HepG2 (cell line): ENCODE data around the gene TEKT3. TPM values are rescaled to one million over a fixed set of nuclear protein-coding genes. Genes with fewer than 3 reads are reported as not detected.

Experiments
- ATAC-seq: fragments of 200-7000 bp; cut with Tn5 transposase; 3 replicates; pipeline ENCODE4 v1.9.1; 2020; ENCODE audit warnings: mild to moderate bottlenecking, moderate library complexity
- BruUV-seq: library from RNA; stranded (reverse); fragments of 400-500 nt; replicated peaks from 2 replicates; lab custom pipeline; 2021; lab: Mats Ljungman, UMichigan
- CTCF ChIA-PET: fragments of 300-600 bp; formaldehyde crosslinking; extraction: SDS; loops from one replicate; lab custom pipeline; 2021; ENCODE audit warnings: low total read pairs, inconsistent platforms, low intra/inter-chr PET ratio; lab: Yijun Ruan, JAX
- POLR2A ChIA-PET: fragments of 350-600 bp; sonication (Branson Sonifier 250); formaldehyde crosslinking; loops from one replicate; lab custom pipeline; 2020; ENCODE audit warnings: antibody characterized with exemption, inconsistent platforms; lab: Yijun Ruan, JAX
- DNase-seq: peaks from one replicate; pipeline ENCODE4 v3.0.0-alpha.2; 2015; ENCODE audit warnings: low spot score
- FAIRE-seq: peaks from 3 replicates; lab custom pipeline; 2011; peaks lifted over from hg19 to GRCh38; lab: Jason Lieb, UNC
- H2AFZ ChIP-seq: one replicate; pipeline ENCODE4 v1.6.1; 2011; ENCODE audit warnings: low read length, inconsistent platforms
- H3K27ac ChIP-seq: fragments of 300-600 bp; 3 replicates; pipeline ENCODE4 v1.8.0; 2011; ENCODE audit warnings: mixed run types, mild to moderate bottlenecking, mixed read lengths, low read length, inconsistent platforms; ENCODE audit not compliant: insufficient read depth; ENCODE audit errors: extremely low read length
- H3K27me3 ChIP-seq, 2 experiments: fragments of 200-600 bp in 1 of 2; 2 replicates in 1 of 2; 3 replicates in 1 of 2; pipeline versions ENCODE4 v1.6.0 to v1.8.0; 2011; ENCODE audit warnings: low read length in 2 of 2, mild to moderate bottlenecking in 2 of 2, moderate library complexity in 2 of 2, inconsistent platforms in 1 of 2; ENCODE audit not compliant: insufficient read depth in 2 of 2, control insufficient read depth in 1 of 2
- H3K36me3 ChIP-seq, 2 experiments: fragments of 200-600 bp in 1 of 2; replicated peaks in 1 of 2; 2 replicates in 1 of 2; 3 replicates in 1 of 2; pipeline versions ENCODE4 v1.5.1 to v1.8.0; 2011; ENCODE audit warnings: low read length in 2 of 2, inconsistent platforms in 1 of 2; ENCODE audit not compliant: insufficient read depth in 2 of 2, control insufficient read depth in 1 of 2
- H3K4me1 ChIP-seq: 2 replicates; pipeline ENCODE4 v1.5.1; 2012; ENCODE audit warnings: low read length, inconsistent platforms; ENCODE audit not compliant: insufficient read depth
- H3K4me2 ChIP-seq: 2 replicates; pipeline ENCODE4 v1.6.0; 2011; ENCODE audit warnings: low read depth, low read length, inconsistent platforms
- H3K4me3 ChIP-seq, 3 experiments: fragments of 200-600 bp in 1 of 3; sonication (generic), shearing (Covaris generic) in 1 of 3; replicated peaks in 1 of 3; 2 replicates each; pipeline ENCODE4 v1.5.1; 2011 to 2016; ENCODE audit warnings: low read length in 3 of 3, inconsistent platforms in 2 of 3, low read depth in 2 of 3, mild to moderate bottlenecking in 2 of 3, control low read depth in 1 of 3, mixed read lengths in 1 of 3; ENCODE audit not compliant: insufficient read depth in 1 of 3
- H3K79me2 ChIP-seq: one replicate; pipeline ENCODE4 v1.6.1; 2011; ENCODE audit warnings: low read length, inconsistent platforms; ENCODE audit not compliant: insufficient read depth
- H3K9ac ChIP-seq: 2 replicates; pipeline ENCODE4 v1.6.0; 2011; ENCODE audit warnings: mild to moderate bottlenecking, low read depth, low read length, inconsistent platforms; ENCODE audit not compliant: insufficient read depth
- H3K9me3 ChIP-seq: 2 replicates; pipeline ENCODE4 v1.5.1; 2012; ENCODE audit warnings: mild to moderate bottlenecking, low read length
- H4K20me1 ChIP-seq: 2 replicates; pipeline ENCODE4 v1.6.0; 2011; ENCODE audit warnings: inconsistent platforms, mild to moderate bottlenecking, low read length, moderate library complexity; ENCODE audit not compliant: insufficient read depth
- ATF7-NPFF ChIP-seq: sonication (generic); formaldehyde crosslinking; IDR thresholded peaks from 2 replicates; pipeline ENCODE4 v1.8.1; 2023; ENCODE audit warnings: mild to moderate bottlenecking, low read depth, missing genetic modification reagents, moderate library complexity
- KMT2B ChIP-seq: IDR thresholded peaks from 2 replicates; pipeline ENCODE4 v1.6.1; 2016; ENCODE audit warnings: missing genetic modification reagents, missing compliant biosample characterization
- NFE2L1 ChIP-seq: sonication (generic); formaldehyde crosslinking; IDR thresholded peaks from 2 replicates; pipeline ENCODE4 v1.4.0; 2020; ENCODE audit warnings: missing genetic modification reagents, mild to moderate bottlenecking, borderline replicate concordance
- NR2F2 ChIP-seq: IDR thresholded peaks from 2 replicates; pipeline ENCODE4 v1.6.1; 2012; ENCODE audit warnings: low read depth, inconsistent platforms, borderline replicate concordance
- SKI ChIP-seq: fragments of 450-650 bp; IDR thresholded peaks from one replicate; pipeline ENCODE4 v1.6.1; 2018; ENCODE audit warnings: mild to moderate bottlenecking; ENCODE audit not compliant: partially characterized antibody
- SMAD1 ChIP-seq: sonication (generic); formaldehyde crosslinking; IDR thresholded peaks from 2 replicates; pipeline ENCODE4 v1.4.0; 2020; ENCODE audit warnings: missing genetic modification reagents, low read depth, mild to moderate bottlenecking, borderline replicate concordance
- SRY ChIP-seq: sonication (generic); formaldehyde crosslinking; IDR thresholded peaks from 2 replicates; pipeline ENCODE4 v1.8.0; 2022; ENCODE audit warnings: mild to moderate bottlenecking, missing genetic modification reagents
- ZNF431 ChIP-seq: sonication (generic); formaldehyde crosslinking; IDR thresholded peaks from 2 replicates; pipeline ENCODE4 v1.9.0; 2022; ENCODE audit warnings: missing genetic modification reagents, low read depth, mild to moderate bottlenecking, borderline replicate concordance
- ZNF510 ChIP-seq: sonication (generic); formaldehyde crosslinking; IDR thresholded peaks from 2 replicates; pipeline ENCODE4 v1.4.0; 2020; ENCODE audit warnings: low read depth, mild to moderate bottlenecking, missing genetic modification reagents
- ZNF616 ChIP-seq: sonication (generic); formaldehyde crosslinking; IDR thresholded peaks from 2 replicates; pipeline ENCODE4 v1.5.0; 2020; ENCODE audit warnings: low read depth, mild to moderate bottlenecking, missing genetic modification reagents
- WGBS: methylation state at CpG from one replicate; pipeline ENCODE4 v1.1.6; 2017; ENCODE audit warnings: low lambda C conversion rate; 5-methylcytosine and 5-hydroxymethylcytosine counted together
- in situ Hi-C: cut with HindIII; loops from 2 replicates; pipeline ENCODE4 v1.10.0; 2017; ENCODE audit warnings: low pct_unique_long_range_greater_than_20kb; ENCODE audit not compliant: extremely low pct_ligation_motif_present
- intact Hi-C: fragments of 100-400 bp; cut with micrococcal nuclease; formaldehyde crosslinking; loops from one replicate; pipeline ENCODE4 v1.10.0; 2022; ENCODE audit not compliant: unreplicated experiment
- polyA plus RNA-seq, 8 experiments: library from polyadenylated mRNA; depleted of rRNA in 3 of 8; stranded (reverse) in 7 of 8; unstranded in 1 of 8; fragments of >200 nt; fragmentation: Illumina TruSeq in 4 of 8; extraction: Trizol in 4 of 8; gene quantifications; 2 replicates each; pipeline versions ENCODE4 v1.2.1 to v1.2.3, GENCODE V29; 2011 to 2016; ENCODE audit warnings: low read depth in 4 of 8, missing spikeins in 1 of 8, mixed read lengths in 1 of 8; ENCODE audit not compliant: insufficient read depth in 1 of 8
- total RNA-seq, 5 experiments: library from RNA; depleted of rRNA; stranded (reverse); fragments of >200 nt; fragmentation: Illumina TruSeq; extraction: Trizol; gene quantifications; 2 replicates each; pipeline ENCODE4 v1.2.3, GENCODE V29; 2016; ENCODE audit warnings: low read depth in 1 of 5
- TF ChIP-seq, protein P1 (sequence below): sonication (generic); formaldehyde crosslinking; IDR thresholded peaks from 2 replicates; pipeline ENCODE4 v1.4.0; 2020; ENCODE audit warnings: mild to moderate bottlenecking, missing genetic modification reagents, borderline replicate concordance
- TF ChIP-seq, protein P2 (sequence below): sonication (generic); formaldehyde crosslinking; IDR thresholded peaks from 2 replicates; pipeline ENCODE4 v1.4.0; 2020; ENCODE audit warnings: missing genetic modification reagents, borderline replicate concordance
- TF ChIP-seq, protein P3 (sequence below): sonication (generic); formaldehyde crosslinking; IDR thresholded peaks from 2 replicates; pipeline ENCODE4 v1.4.0; 2020; ENCODE audit warnings: missing genetic modification reagents, borderline replicate concordance

TEKT3 gene
- total and polyA plus RNA-seq, 2 of the 13 experiments (the other 11 are each of a cell fraction or from before 2014, with no cell fraction given), result 0.58 to 0.82 TPM

DNA sequence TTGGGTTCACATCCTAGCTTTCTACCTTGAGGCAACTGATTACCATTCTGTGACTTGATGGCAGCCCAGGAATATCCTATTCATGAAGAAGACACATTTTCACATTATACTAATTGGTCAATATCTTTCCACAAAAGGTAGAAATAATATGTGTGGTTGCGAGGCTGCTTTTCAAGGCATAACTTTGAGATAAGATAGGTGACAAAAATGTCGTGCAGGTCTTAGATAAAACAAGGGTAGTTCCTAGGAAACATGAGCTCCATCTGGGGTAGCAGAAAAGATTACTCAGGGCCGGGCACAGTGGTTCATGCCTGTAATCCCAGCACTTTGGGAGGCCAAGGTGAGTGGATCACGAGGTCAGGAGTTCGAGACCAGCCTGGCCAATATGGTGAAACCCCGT is 22.3 kb upstream of the TEKT3 start (continued):
- TF ChIP-seq, protein P1, sequence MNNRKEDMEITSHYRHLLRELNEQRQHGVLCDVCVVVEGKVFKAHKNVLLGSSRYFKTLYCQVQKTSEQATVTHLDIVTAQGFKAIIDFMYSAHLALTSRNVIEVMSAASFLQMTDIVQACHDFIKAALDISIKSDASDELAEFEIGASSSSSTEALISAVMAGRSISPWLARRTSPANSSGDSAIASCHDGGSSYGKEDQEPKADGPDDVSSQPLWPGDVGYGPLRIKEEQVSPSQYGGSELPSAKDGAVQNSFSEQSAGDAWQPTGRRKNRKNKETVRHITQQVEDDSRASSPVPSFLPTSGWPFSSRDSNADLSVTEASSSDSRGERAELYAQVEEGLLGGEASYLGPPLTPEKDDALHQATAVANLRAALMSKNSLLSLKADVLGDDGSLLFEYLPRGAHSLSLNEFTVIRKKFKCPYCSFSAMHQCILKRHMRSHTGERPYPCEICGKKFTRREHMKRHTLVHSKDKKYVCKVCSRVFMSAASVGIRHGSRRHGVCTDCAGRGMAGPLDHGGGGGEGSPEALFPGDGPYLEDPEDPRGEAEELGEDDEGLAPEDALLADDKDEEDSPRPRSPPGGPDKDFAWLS, result no peak
- no peak for TF ChIP-seq NFE2L1 (CRISPR knock-in tag)
- TF ChIP-seq, protein P2, sequence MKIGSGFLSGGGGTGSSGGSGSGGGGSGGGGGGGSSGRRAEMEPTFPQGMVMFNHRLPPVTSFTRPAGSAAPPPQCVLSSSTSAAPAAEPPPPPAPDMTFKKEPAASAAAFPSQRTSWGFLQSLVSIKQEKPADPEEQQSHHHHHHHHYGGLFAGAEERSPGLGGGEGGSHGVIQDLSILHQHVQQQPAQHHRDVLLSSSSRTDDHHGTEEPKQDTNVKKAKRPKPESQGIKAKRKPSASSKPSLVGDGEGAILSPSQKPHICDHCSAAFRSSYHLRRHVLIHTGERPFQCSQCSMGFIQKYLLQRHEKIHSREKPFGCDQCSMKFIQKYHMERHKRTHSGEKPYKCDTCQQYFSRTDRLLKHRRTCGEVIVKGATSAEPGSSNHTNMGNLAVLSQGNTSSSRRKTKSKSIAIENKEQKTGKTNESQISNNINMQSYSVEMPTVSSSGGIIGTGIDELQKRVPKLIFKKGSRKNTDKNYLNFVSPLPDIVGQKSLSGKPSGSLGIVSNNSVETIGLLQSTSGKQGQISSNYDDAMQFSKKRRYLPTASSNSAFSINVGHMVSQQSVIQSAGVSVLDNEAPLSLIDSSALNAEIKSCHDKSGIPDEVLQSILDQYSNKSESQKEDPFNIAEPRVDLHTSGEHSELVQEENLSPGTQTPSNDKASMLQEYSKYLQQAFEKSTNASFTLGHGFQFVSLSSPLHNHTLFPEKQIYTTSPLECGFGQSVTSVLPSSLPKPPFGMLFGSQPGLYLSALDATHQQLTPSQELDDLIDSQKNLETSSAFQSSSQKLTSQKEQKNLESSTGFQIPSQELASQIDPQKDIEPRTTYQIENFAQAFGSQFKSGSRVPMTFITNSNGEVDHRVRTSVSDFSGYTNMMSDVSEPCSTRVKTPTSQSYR (CRISPR knock-in tag), result no peak
- no peak for TF ChIP-seq SKI
- no peak for TF ChIP-seq ZNF510 (CRISPR knock-in tag)
- no peak for TF ChIP-seq NR2F2
- TF ChIP-seq ZNF616 (CRISPR knock-in tag), result no peak

DNA sequence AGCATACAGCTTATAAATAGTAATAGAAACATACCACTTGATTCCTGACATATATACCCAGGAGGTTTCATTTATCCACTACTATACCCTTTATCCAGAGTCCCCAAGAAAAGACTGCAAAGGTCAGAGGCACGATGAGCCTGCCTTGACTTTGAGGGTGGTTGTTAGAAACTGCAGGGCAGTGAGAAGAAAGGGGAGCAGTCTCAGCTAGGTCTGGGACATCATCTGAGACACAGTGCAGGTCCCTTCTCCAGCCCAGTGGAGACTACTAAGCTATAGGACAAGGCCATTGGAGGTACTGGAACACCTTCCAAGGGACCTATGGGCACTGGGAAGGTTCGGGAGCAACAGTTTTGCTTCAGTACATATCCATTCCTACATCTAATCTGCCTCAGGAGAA is 20.2 kb upstream of the TEKT3 start:
- no peak overlapping the region for H3K4me2 ChIP-seq
- in situ Hi-C loops (no loop called here), intact Hi-C loops (no loop called here)
- ATAC-seq, result no peak
- no peaks in the 10 kb centered on the region for H3K9me3 ChIP-seq
- H3K36me3 ChIP-seq, result no peaks in the 10 kb centered on the region
- WGBS, result 0% methylated on average over 2 of the region's 2 CpGs
- no TSS peak for BruUV-seq
- ChIA-PET POLR2A (no interaction called here), CTCF (no interaction called here)
- H3K4me3 ChIP-seq, result no peak overlapping the region
- no peak overlapping the region for H3K9ac ChIP-seq
- no peak overlapping the region for H2AFZ ChIP-seq
- DNase-seq, result no peak
- no peaks in the 10 kb centered on the region for H3K27me3 ChIP-seq
- FAIRE-seq, result no peak
- no peaks in the 10 kb centered on the region for H4K20me1 ChIP-seq
- 0 out of 2 replicates have a peak, but pooled peaks cover 5% of the 10 kb centered on the region for H3K4me1 ChIP-seq
- H3K27ac ChIP-seq, result no peak overlapping the region
- H3K79me2 ChIP-seq, result no peaks in the 10 kb centered on the region
- TF ChIP-seq, protein P3, sequence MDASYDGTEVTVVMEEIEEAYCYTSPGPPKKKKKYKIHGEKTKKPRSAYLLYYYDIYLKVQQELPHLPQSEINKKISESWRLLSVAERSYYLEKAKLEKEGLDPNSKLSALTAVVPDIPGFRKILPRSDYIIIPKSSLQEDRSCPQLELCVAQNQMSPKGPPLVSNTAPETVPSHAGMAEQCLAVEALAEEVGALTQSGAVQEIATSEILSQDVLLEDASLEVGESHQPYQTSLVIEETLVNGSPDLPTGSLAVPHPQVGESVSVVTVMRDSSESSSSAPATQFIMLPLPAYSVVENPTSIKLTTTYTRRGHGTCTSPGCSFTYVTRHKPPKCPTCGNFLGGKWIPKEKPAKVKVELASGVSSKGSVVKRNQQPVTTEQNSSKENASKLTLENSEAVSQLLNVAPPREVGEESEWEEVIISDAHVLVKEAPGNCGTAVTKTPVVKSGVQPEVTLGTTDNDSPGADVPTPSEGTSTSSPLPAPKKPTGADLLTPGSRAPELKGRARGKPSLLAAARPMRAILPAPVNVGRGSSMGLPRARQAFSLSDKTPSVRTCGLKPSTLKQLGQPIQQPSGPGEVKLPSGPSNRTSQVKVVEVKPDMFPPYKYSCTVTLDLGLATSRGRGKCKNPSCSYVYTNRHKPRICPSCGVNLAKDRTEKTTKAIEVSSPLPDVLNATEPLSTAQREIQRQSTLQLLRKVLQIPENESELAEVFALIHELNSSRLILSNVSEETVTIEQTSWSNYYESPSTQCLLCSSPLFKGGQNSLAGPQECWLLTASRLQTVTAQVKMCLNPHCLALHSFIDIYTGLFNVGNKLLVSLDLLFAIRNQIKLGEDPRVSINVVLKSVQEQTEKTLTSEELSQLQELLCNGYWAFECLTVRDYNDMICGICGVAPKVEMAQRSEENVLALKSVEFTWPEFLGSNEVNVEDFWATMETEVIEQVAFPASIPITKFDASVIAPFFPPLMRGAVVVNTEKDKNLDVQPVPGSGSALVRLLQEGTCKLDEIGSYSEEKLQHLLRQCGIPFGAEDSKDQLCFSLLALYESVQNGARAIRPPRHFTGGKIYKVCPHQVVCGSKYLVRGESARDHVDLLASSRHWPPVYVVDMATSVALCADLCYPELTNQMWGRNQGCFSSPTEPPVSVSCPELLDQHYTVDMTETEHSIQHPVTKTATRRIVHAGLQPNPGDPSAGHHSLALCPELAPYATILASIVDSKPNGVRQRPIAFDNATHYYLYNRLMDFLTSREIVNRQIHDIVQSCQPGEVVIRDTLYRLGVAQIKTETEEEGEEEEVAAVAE (CRISPR knock-in tag), result no peak
- TF ChIP-seq ZNF431 (no peak), KMT2B (no peak), SMAD1 (no peak), SRY (CRISPR knock-in tag) (no peak), ATF7-NPFF (no peak)
